Prostate gland (tissue), 2 donors: Measurements from ENCODE around the gene FAM170B.

Experiments
- CTCF ChIP-seq, 4 experiments: fragments of 200-600 bp in 2 of 4; fragments of 450-650 bp in 2 of 4; sonication (generic) in 2 of 4; IDR thresholded peaks; 1 replicate in 3 of 4; 2 replicates in 1 of 4; pipeline ENCODE4 v1.5.1; 2016 to 2019; ENCODE audit warnings: antibody characterized with exemption in 4 of 4, mild to moderate bottlenecking in 2 of 4, moderate library complexity in 2 of 4
- POLR2A ChIP-seq: fragments of 450-650 bp; IDR thresholded peaks from one replicate; pipeline ENCODE4 v1.6.1; 2016; ENCODE audit warnings: antibody characterized with exemption, mild to moderate bottlenecking
- POLR2AphosphoS5 ChIP-seq: sonication (generic); formaldehyde crosslinking; IDR thresholded peaks from one replicate; pipeline ENCODE4 v1.6.1; 2017; ENCODE audit warnings: antibody characterized with exemption

GRCh38 chr10:49174261-49174925 is 40.6 kb upstream of the FAM170B start:
- no peak for TF ChIP-seq CTCF (IDR thresholded peaks at IDR 0.05)
- TF ChIP-seq POLR2A: no peak
- no peak for TF ChIP-seq POLR2AphosphoS5
